Osteoblast (primary cell): ENCODE data around the gene RELN. TPM values are rescaled to one million over a fixed set of nuclear protein-coding genes. Genes with fewer than 3 reads are reported as not detected.

Experiments used
- DNase-seq: peaks from one replicate; pipeline ENCODE4 v3.0.0; 2011; ENCODE audit warnings: low spot score, mixed read lengths; ENCODE audit not compliant: insufficient read length; ENCODE audit errors: missing footprints
- H2AFZ ChIP-seq: 2 replicates; pipeline ENCODE4 v1.6.0; 2011; ENCODE audit warnings: mild to moderate bottlenecking, low read length
- H3K27ac ChIP-seq: 2 replicates; pipeline ENCODE4 v1.5.1; 2011; ENCODE audit warnings: mild to moderate bottlenecking, low read depth, low read length, moderate library complexity
- H3K27me3 ChIP-seq: 2 replicates; pipeline ENCODE4 v1.6.0; 2012; ENCODE audit warnings: mild to moderate bottlenecking, control low read depth, inconsistent platforms, low read length, moderate library complexity; ENCODE audit not compliant: insufficient read depth
- H3K36me3 ChIP-seq: 2 replicates; pipeline ENCODE4 v1.5.1; 2011; ENCODE audit warnings: mild to moderate bottlenecking, low read length, control low read depth, moderate library complexity; ENCODE audit not compliant: insufficient read depth
- H3K4me1 ChIP-seq: 2 replicates; pipeline ENCODE4 v1.5.1; 2011; ENCODE audit warnings: mild to moderate bottlenecking, low read length, control low read depth, moderate library complexity; ENCODE audit not compliant: insufficient read depth
- H3K4me2 ChIP-seq: 2 replicates; pipeline ENCODE4 v1.6.0; 2011; ENCODE audit warnings: mild to moderate bottlenecking, low read length; ENCODE audit not compliant: insufficient read depth
- H3K4me3 ChIP-seq: fragments of 200-600 bp; sonication (generic); 3 replicates; pipeline ENCODE4 v1.5.1; 2012; ENCODE audit warnings: mild to moderate bottlenecking, low read length, inconsistent platforms; ENCODE audit not compliant: insufficient read depth
- H3K79me2 ChIP-seq: 2 replicates; pipeline ENCODE4 v1.6.0; 2012; ENCODE audit warnings: mild to moderate bottlenecking, low read length, control low read depth, inconsistent platforms; ENCODE audit not compliant: insufficient read depth
- H3K9me3 ChIP-seq: 2 replicates; pipeline ENCODE4 v1.5.1; 2011; ENCODE audit warnings: low read depth, low read length, control low read depth
- H4K20me1 ChIP-seq: 2 replicates; pipeline ENCODE4 v1.6.0; 2012; ENCODE audit warnings: mild to moderate bottlenecking, low read length, control low read depth; ENCODE audit not compliant: insufficient read depth
- total RNA-seq: library from RNA; depleted of rRNA; stranded (reverse); fragments of >200 nt; gene quantifications from 2 replicates; pipeline ENCODE4 v1.2.3, GENCODE V29; 2012
- TF ChIP-seq, protein P1 (sequence below): IDR thresholded peaks from 2 replicates; pipeline ENCODE4 v1.5.1; 2011; ENCODE audit warnings: mild to moderate bottlenecking, low read depth, low read length, moderate library complexity; ENCODE audit errors: extremely low read depth

Gene RELN
- total RNA-seq, 1 donor, result 0.36 TPM

DNA sequence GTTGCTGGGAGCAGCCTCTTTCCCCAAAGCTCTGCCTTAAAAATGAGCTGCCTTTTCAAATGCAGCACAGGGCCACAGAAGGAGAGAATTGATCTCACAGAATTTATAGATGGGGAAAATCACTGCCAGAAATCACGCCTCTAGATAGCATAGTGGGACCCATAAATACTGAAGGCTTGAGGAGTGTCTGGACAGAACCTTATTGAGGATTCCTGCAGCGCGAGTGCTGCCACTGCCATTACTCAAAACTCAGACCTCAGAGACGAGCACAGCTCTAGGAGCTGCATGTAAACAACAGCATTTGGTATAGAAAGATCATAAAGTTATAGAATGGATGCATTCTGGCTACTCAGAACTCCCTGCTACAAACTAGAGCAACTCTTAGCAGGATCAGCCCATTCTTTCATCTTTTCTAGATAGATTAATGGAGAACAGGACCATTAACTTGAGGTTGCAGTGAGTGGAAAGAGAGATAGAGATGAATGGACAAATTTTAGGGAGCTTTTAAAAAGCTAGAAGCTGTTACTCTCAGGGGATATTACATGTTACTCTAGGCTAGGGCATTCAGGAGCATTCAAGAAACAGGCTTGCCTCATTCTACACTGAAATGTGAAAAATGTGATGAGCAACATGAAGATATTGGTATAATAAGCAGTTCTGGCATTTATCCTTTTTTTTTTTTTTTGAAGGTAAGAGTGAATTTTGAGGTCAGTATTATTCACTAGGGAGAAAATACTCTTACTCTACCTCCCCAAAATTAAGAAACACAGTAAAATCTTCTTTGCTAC is 276.3 kb downstream of the RELN start:
- no peak overlapping the region for H2AFZ ChIP-seq
- no peak overlapping the region for H3K27ac ChIP-seq
- H3K9me3 ChIP-seq, result no peaks in the 10 kb centered on the region
- H4K20me1 ChIP-seq, result no peaks in the 10 kb centered on the region
- no peaks in the 10 kb centered on the region for H3K36me3 ChIP-seq
- TF ChIP-seq, protein P1, sequence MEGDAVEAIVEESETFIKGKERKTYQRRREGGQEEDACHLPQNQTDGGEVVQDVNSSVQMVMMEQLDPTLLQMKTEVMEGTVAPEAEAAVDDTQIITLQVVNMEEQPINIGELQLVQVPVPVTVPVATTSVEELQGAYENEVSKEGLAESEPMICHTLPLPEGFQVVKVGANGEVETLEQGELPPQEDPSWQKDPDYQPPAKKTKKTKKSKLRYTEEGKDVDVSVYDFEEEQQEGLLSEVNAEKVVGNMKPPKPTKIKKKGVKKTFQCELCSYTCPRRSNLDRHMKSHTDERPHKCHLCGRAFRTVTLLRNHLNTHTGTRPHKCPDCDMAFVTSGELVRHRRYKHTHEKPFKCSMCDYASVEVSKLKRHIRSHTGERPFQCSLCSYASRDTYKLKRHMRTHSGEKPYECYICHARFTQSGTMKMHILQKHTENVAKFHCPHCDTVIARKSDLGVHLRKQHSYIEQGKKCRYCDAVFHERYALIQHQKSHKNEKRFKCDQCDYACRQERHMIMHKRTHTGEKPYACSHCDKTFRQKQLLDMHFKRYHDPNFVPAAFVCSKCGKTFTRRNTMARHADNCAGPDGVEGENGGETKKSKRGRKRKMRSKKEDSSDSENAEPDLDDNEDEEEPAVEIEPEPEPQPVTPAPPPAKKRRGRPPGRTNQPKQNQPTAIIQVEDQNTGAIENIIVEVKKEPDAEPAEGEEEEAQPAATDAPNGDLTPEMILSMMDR, result no peak
- DNase-seq, result peak; percentile 37
- H3K79me2 ChIP-seq, result no peaks in the 10 kb centered on the region
- H3K27me3 ChIP-seq, result no peaks in the 10 kb centered on the region
- H3K4me2 ChIP-seq, result no peak overlapping the region
- H3K4me3 ChIP-seq, result no peak overlapping the region
- peaks cover 10% of the 10 kb centered on the region for H3K4me1 ChIP-seq

DNA sequence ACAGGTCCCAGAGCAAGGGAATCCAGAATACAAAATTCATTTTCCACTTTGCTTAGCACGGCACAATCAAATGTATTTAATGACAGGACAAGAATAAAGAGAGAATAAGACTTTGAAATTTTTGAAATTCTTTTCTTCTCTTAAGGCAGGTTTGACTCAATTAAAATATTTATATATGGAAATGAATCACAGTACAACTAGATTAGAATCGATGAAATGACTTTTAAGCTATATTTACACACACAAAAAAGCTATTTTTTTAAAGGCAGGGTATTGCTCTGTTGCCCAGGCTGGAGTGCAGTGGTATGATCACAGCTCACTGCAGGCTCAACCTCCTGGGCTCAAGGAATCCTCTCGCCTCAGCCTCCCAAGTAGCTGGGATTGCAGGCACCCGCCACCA is 278.0 kb downstream of the RELN start:
- Histone ChIP-seq H3K36me3 (no peaks in the 10 kb centered on the region), H3K9me3 (no peaks in the 10 kb centered on the region), H2AFZ (no peak overlapping the region), H3K4me2 (no peak overlapping the region), H3K27ac (peak overlapping the region; percentile 39), H3K4me3 (no peak overlapping the region), H3K27me3 (no peaks in the 10 kb centered on the region), H3K4me1 (peaks cover 10% of the 10 kb centered on the region), H3K79me2 (no peaks in the 10 kb centered on the region), H4K20me1 (no peaks in the 10 kb centered on the region)
- TF ChIP-seq, protein P1, result no peak
- DNase-seq, result no peak

DNA sequence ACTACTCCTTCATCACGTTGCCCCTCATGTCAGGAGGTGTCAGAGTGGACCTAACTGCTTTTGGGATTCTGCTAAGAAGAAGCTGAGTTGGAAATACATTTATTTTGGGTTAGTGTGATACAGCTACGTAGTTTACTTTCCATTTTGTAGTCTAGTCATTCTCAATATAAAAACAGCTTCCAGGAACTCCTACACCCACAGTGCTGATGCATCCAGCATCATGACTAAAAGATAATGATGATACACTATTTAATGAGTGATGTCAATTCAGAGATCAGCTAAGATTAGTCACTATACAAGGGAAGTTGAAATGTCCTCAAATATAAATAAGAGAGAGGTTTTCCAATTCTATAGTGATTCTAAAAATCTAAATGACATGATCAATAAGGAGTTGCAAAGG is 279.2 kb downstream of the RELN start:
- Histone ChIP-seq H3K36me3 (no peaks in the 10 kb centered on the region), H2AFZ (peak overlapping the region; percentile 69), H3K4me2 (peak overlapping the region; percentile 69), H3K4me1 (peaks cover 10% of the 10 kb centered on the region), H3K4me3 (peak overlapping the region; percentile 33), H3K9me3 (no peaks in the 10 kb centered on the region), H3K27me3 (no peaks in the 10 kb centered on the region), H4K20me1 (no peaks in the 10 kb centered on the region), H3K27ac (peak overlapping the region; percentile 82), H3K79me2 (no peaks in the 10 kb centered on the region)
- TF ChIP-seq, protein P1, result no peak
- peak; percentile 6 for DNase-seq

DNA sequence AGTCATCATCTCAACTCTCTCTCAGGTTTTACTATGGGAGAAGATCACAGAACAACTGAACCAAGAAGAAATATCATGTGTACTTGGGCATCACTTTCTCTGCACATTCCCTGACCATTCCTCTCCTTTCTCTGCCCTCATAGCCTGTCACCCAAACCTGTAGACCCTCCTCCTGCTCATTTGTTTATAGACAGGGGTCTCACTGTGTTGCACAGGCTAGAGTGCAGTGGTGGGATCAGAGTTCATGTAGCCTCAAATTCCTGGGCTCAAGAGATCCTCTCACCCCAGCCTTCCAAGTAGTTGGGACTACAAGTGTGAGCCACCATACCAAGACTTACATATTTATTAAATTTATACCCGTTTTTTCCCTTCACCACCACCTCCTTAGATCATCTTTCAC is 282.7 kb downstream of the RELN start:
- Histone ChIP-seq H3K4me1 (peaks cover 18% of the 10 kb centered on the region), H3K27me3 (no peaks in the 10 kb centered on the region), H3K36me3 (no peaks in the 10 kb centered on the region), H3K4me2 (no peak overlapping the region), H2AFZ (no peak overlapping the region), H4K20me1 (no peaks in the 10 kb centered on the region), H3K27ac (no peak overlapping the region), H3K79me2 (no peaks in the 10 kb centered on the region), H3K9me3 (no peaks in the 10 kb centered on the region), H3K4me3 (no peak overlapping the region)
- TF ChIP-seq, protein P1, result no peak
- no peak for DNase-seq
